ENCODE results near the gene N4BP2L2. TPM values are rescaled to one million over a fixed set of nuclear protein-coding genes. Genes with fewer than 3 reads are reported as not detected.
A peak's percentile ranks its signal among the peaks of the same experiment; 100 is the strongest.

N4BP2L2 gene
- total RNA-seq, 3 donors from 2014 or later, result 130 to 341 (median 250) TPM

GRCh38 chr13:32432856-32433255 lies 105.7 kb downstream of the N4BP2L2 start:
- Histone ChIP-seq H3K27ac (no peak overlapping the region), H3K4me3 (no peak overlapping the region), H3K9me3 (no peaks in the 10 kb centered on the region), H3K27me3 (no peaks in the 10 kb centered on the region), H3K4me1 (no peaks in the 10 kb centered on the region), H3K36me3 (no peaks in the 10 kb centered on the region)
- peak in 1 of 2 donors; percentile 44 for DNase-seq (ENCODE audit: low spot score in 2 of 2)
- intact Hi-C loops (cut with DNase I; ENCODE audit: low total_unique reads), result no loop called here
- no peak for TF ChIP-seq POLR2AphosphoS5 (IDR thresholded peaks at IDR 0.05)
- TF ChIP-seq POLR2A (IDR thresholded peaks at IDR 0.05), result no peak
- no peak for TF ChIP-seq CTCF (IDR thresholded peaks at IDR 0.05)

- intact Hi-C loops (cut with DNase I; ENCODE audit: low total_unique reads), result no loop called here
- no peaks in the 10 kb centered on the region for H3K36me3 ChIP-seq
- H3K4me1 ChIP-seq, result no peaks in the 10 kb centered on the region
- TF ChIP-seq POLR2A (IDR thresholded peaks at IDR 0.05) (no peak), CTCF (IDR thresholded peaks at IDR 0.05) (no peak), POLR2AphosphoS5 (IDR thresholded peaks at IDR 0.05) (no peak)
- H3K4me3 ChIP-seq, result no peak overlapping the region
- DNase-seq (ENCODE audit: low spot score in 2 of 2), result no peak
- no peak overlapping the region for H3K27ac ChIP-seq
- H3K9me3 ChIP-seq, result no peaks in the 10 kb centered on the region
- no peaks in the 10 kb centered on the region for H3K27me3 ChIP-seq
Measured at GRCh38 chr13:32431361-32431760, 107.2 kb downstream of the N4BP2L2 start.

- no peak overlapping the region for H3K4me3 ChIP-seq
- no peaks in the 10 kb centered on the region for H3K36me3 ChIP-seq
- intact Hi-C loops (cut with DNase I; ENCODE audit: low total_unique reads), result no loop called here
- no peaks in the 10 kb centered on the region for H3K4me1 ChIP-seq
- no peak for DNase-seq (ENCODE audit: low spot score in 2 of 2)
- TF ChIP-seq CTCF (IDR thresholded peaks at IDR 0.05) (no peak), POLR2AphosphoS5 (IDR thresholded peaks at IDR 0.05) (no peak), POLR2A (IDR thresholded peaks at IDR 0.05) (no peak)
- no peak overlapping the region for H3K27ac ChIP-seq
- no peaks in the 10 kb centered on the region for H3K27me3 ChIP-seq
- H3K9me3 ChIP-seq, result no peaks in the 10 kb centered on the region
Measured at GRCh38 chr13:32430018-32430747, 108.4 kb downstream of the N4BP2L2 start.

- intact Hi-C loops (cut with DNase I; ENCODE audit: low total_unique reads), result no loop called here
- Histone ChIP-seq H3K27ac (peak overlapping the region; percentile 97 to 98), H3K9me3 (no peaks in the 10 kb centered on the region), H3K36me3 (no peaks in the 10 kb centered on the region), H3K4me1 (no peaks in the 10 kb centered on the region), H3K4me3 (no peak overlapping the region), H3K27me3 (no peaks in the 10 kb centered on the region)
- DNase-seq (ENCODE audit: low spot score in 2 of 2), result no peak
- no peak for TF ChIP-seq POLR2A (IDR thresholded peaks at IDR 0.05)
- no peak for TF ChIP-seq POLR2AphosphoS5 (IDR thresholded peaks at IDR 0.05)
- no peak for TF ChIP-seq CTCF (IDR thresholded peaks at IDR 0.05)
Measured at GRCh38 chr13:32429433-32429909, 109.1 kb downstream of the N4BP2L2 start.

- Histone ChIP-seq H3K27me3 (no peaks in the 10 kb centered on the region), H3K9me3 (no peaks in the 10 kb centered on the region), H3K4me1 (no peaks in the 10 kb centered on the region), H3K36me3 (no peaks in the 10 kb centered on the region), H3K27ac (peak overlapping the region; percentile 97 to 98), H3K4me3 (peak overlapping the region; percentile 84 to 87 (median 84))
- intact Hi-C loops (cut with DNase I; ENCODE audit: low total_unique reads), result no loop called here
- TF ChIP-seq POLR2A (IDR thresholded peaks at IDR 0.05) (no peak), CTCF (IDR thresholded peaks at IDR 0.05) (no peak), POLR2AphosphoS5 (IDR thresholded peaks at IDR 0.05) (no peak)
- no peak for DNase-seq (ENCODE audit: low spot score in 2 of 2)
Measured at GRCh38 chr13:32428581-32429432, 109.8 kb downstream of the N4BP2L2 start.

All from breast epithelium (tissue), 4 donors.